ENCODE results near the gene MRPL48. TPM values are rescaled to one million over a fixed set of nuclear protein-coding genes. Genes with fewer than 3 reads are reported as not detected.
"Not testable (repeated sequence)": the region's sequence is repeated elsewhere in the genome, so short reads cannot be mapped to it uniquely, and the experiment has no call there.

Gene MRPL48
- total RNA-seq, result 31.7 and 45.2 TPM in 2 replicates

- peak; percentile 62 for DNase-seq (ENCODE audit: extremely low read depth, low read depth, low spot score)
These were observed at the start of gene MRPL48 for GRCh38 chr11:73787643-73788558. MRPL48 (plus strand) TSS chr11:73787874; CDS start chr11:73787972, 98 bp downstream.

- no peak for DNase-seq (ENCODE audit: extremely low read depth, low read depth, low spot score)
These were observed 44.6 kb upstream of the MRPL48 start for GRCh38 chr11:73743045-73743444.

DNA sequence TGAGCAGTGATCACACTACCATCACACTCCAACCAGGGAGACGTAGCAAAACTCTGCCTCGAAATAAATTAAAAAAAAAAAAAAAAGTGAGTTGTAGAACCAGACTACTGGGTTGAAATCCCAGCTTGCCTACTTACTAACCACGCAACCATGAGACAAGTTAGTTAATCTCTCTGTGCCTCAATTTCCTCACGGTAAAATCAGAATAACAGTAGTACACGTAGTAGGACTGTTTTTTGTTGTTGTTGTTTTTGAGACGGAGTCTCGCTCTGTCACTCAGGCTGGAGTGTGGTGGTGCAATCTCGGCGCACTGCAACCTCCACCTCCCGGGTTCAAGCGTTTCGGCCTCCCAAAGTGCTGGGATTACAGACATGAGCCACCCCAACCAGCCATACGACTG, 41.0 kb upstream of the MRPL48 start:
- no peak for DNase-seq (ENCODE audit: extremely low read depth, low read depth, low spot score)

- DNase-seq (ENCODE audit: extremely low read depth, low read depth, low spot score), result no peak
These were observed 39.9 kb upstream of the MRPL48 start for GRCh38 chr11:73747762-73748161.

- no peak for DNase-seq (ENCODE audit: extremely low read depth, low read depth, low spot score)
These were observed 39.4 kb upstream of the MRPL48 start for GRCh38 chr11:73748300-73748699.

DNA sequence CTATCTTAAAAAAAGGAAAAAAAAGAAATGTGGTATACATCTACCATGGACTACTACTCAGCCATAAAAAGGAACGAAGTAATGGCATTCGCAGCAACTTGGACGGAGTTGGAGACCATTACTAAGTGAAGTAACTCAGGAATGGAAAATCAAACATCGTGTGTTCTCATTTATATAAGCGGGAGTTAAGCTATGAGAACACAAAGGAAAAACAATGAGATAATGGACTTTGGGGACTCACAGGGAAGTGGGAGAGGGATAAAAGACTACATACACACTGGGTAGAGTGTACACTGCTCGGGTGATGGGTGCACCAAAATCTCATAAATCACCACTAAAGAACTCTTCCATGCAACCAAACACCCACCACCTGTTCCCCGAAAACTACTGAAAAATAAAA, 38.6 kb upstream of the MRPL48 start:
- DNase-seq (ENCODE audit: extremely low read depth, low read depth, low spot score), result no peak

DNA sequence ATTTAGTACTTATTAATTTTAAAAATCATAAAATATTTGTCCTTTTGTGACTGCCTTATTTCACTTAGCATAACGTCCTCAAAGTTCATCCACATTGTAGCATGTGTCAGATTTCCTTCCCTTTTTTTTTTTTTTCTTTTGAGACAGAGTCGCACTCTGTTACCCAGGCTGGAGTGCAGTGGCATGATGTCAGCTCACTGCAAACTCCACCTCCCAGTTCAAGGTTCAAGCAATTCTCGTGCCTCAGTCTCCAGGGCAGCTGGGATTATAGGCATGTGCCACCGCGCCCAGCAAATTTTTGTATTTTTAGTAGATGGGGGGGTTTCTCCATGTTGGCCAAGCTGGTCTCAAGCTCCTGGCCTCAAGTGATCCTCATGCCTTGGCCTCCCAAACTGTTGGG, 37.4 kb upstream of the MRPL48 start:
- no peak for DNase-seq (ENCODE audit: extremely low read depth, low read depth, low spot score)

GRCh38 chr11:73750862-73751261, 36.8 kb upstream of the MRPL48 start:
- DNase-seq (ENCODE audit: extremely low read depth, low read depth, low spot score), result not testable (repeated sequence)

DNA sequence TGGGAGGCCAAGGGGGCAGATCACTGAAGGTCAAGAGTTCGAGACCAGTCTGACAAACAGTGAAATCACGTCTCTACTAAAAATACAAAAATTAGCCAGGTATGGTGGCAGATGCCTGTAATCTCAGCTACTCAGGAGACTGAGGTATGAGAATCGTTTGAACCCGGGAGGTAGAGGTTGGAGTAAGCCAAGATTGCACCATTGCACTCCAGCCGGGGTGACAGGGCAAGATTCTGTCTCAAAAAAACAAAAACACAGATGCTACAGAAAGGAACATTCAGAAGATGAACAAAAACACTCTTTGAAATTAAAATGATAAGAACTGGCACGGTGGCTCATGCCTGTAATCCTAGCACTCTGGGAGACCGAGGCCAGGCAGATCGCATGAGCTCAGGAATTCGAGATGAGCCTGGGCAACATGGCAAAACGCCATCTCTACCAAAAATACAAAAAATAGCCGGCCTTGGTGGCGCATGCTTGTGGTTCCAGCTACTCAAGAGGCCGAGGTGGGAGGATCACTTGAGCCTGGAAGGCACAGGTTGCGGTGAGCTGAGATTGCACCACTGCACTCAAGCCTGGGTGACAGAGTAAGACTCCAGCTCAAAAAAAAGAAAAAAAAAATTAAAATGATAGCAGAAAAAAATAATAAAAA, 35.3 kb upstream of the MRPL48 start:
- DNase-seq (ENCODE audit: extremely low read depth, low read depth, low spot score), result no peak

- DNase-seq (ENCODE audit: extremely low read depth, low read depth, low spot score), result no peak
These were observed 34.8 kb upstream of the MRPL48 start for GRCh38 chr11:73752903-73753302.

DNA sequence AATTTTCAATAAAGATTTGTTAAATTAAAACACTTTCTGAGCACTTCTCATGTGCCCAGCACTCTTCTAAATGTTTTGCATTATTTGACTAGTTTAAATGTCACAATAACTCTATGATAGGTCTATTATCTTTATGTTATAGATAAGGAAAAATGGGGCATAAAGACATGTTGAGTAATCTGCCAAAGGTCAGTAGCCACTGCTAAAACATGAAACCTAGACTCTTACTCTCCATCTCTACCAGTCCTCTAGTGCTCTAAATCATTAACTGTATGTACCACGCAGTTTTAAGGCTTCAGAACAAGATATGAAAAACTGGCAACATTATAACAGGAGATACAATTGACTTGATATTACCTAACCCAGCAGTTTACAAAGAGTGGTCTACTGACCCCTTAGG, 33.7 kb upstream of the MRPL48 start:
- no peak for DNase-seq (ENCODE audit: extremely low read depth, low read depth, low spot score)

- DNase-seq (ENCODE audit: extremely low read depth, low read depth, low spot score), result no peak
These were observed 32.0 kb upstream of the MRPL48 start for GRCh38 chr11:73755670-73756069.

GRCh38 chr11:73757598-73757997, 30.1 kb upstream of the MRPL48 start:
- DNase-seq (ENCODE audit: extremely low read depth, low read depth, low spot score), result no peak

GRCh38 chr11:73758451-73758850, 29.2 kb upstream of the MRPL48 start:
- DNase-seq (ENCODE audit: extremely low read depth, low read depth, low spot score), result no peak

DNA sequence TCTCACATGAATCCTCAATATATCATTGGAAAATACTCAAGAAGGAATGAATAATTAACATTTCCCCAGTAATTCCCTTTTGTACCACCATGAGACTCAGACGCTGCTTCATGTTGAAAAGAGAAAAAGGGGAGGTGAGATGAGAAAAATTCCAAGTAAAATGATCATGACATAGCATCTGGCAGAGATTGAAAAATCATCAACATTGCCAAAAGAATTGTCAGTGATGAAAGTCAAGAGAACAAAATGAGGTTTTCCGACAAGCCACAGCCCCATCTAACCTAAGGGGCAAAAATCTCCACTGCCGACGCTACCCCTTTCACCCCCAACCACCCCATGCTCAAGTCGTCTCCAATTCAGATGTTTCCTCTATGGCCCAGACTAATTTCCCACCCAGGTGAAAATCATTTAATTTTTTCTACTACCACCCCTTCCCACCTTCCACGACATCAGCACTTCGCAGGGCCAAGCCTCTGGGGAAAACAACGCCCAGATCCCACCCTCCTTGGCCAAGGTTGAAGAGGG, 28.0 kb upstream of the MRPL48 start:
- no peak for DNase-seq (ENCODE audit: extremely low read depth, low read depth, low spot score)

DNA sequence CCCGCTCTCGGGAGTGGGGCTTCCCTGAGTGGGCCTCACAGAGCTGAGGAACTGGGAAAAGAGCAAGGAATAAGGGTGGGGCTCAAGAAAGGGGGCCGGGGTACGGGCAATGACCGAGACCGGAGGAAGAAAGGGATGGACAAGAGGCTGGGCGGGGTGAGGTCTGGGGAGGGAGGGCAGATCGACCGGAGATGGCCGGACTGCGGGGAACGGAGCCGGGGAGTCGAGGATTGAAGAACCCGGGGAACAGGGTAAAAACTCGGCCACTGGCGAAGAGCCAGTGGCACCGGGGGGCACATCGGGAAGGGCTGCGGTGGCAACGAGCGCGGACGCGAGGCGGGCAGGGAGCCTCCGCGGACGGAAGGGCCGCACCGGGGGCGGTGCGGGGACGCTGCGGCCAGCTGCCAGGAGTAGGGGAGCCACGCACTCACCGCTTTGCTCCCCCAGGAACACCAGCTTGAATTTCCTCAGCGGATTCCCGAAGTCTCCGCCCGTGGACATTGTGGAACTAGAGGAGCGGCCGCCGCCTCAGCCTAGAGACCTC, 27.5 kb upstream of the MRPL48 start:
- no peak for DNase-seq (ENCODE audit: extremely low read depth, low read depth, low spot score)

- peak; percentile 93 for DNase-seq (ENCODE audit: extremely low read depth, low read depth, low spot score)
These were observed 26.8 kb upstream of the MRPL48 start, which contains the start of gene RAB6A for GRCh38 chr11:73760679-73761402. RAB6A (minus strand) TSS chr11:73761074; CDS start chr11:73760635, 439 bp downstream.

GRCh38 chr11:73761403-73761945, 26.2 kb upstream of the MRPL48 start:
- DNase-seq (ENCODE audit: extremely low read depth, low read depth, low spot score), result no peak

DNA sequence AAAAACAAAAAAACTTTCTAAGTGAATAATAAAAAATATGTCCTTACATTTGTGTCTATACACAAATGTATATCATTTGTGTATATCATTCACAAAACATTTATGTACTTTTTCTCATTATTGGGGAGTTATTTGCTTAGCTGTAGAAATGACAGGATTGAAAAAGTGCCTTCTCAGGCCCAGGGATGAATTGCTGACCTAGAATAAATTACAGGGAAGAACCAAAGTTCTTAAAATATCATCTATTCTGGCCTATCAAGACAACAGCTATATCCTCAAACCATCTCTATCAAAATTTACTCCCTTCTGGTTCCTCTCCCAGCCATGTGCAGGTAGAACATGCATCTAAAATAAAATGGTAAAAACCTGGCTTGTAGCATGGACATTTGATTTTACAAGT, 24.9 kb upstream of the MRPL48 start:
- DNase-seq (ENCODE audit: extremely low read depth, low read depth, low spot score), result no peak

GRCh38 chr11:73766763-73767162, 20.9 kb upstream of the MRPL48 start:
- DNase-seq (ENCODE audit: extremely low read depth, low read depth, low spot score), result no peak
